Small intestine (tissue), 7 donors: Measurements from ENCODE around the gene EGFR. TPM values are rescaled to one million over a fixed set of nuclear protein-coding genes. Genes with fewer than 3 reads are reported as not detected.

Experiments used
- DNase-seq, 2 donors: peaks; one replicate each; pipeline versions ENCODE4 v3.0.0 to v3.0.0-alpha.2; 2013
- FAIRE-seq: peaks from 2 replicates; lab custom pipeline; 2012; peaks lifted over from hg19 to GRCh38; lab: Jason Lieb, UNC
- H3K27ac ChIP-seq, 3 donors: one replicate each; pipeline ENCODE4 v1.5.1; 2013; ENCODE audit warnings: low read length in 2 of 3, mild to moderate bottlenecking in 2 of 3, control low read depth in 1 of 3, inconsistent platforms in 1 of 3, low read depth in 1 of 3, moderate library complexity in 1 of 3
- H3K27me3 ChIP-seq, 3 donors: one replicate each; pipeline ENCODE4 v1.6.1; 2013; ENCODE audit warnings: low read length in 3 of 3, inconsistent platforms in 1 of 3; ENCODE audit not compliant: control insufficient read depth in 3 of 3, insufficient read depth in 3 of 3
- H3K36me3 ChIP-seq, 3 donors: one replicate each; pipeline ENCODE4 v1.6.1; 2013; ENCODE audit warnings: low read length in 3 of 3, inconsistent platforms in 1 of 3, low read depth in 1 of 3, mild to moderate bottlenecking in 1 of 3, moderate library complexity in 1 of 3; ENCODE audit not compliant: control insufficient read depth in 3 of 3, insufficient read depth in 2 of 3
- H3K4me1 ChIP-seq, 3 donors: one replicate each; pipeline ENCODE4 v1.6.1; 2013; ENCODE audit warnings: low read length in 2 of 3, inconsistent platforms in 1 of 3, low read depth in 1 of 3, mild to moderate bottlenecking in 1 of 3, moderate library complexity in 1 of 3; ENCODE audit not compliant: control insufficient read depth in 3 of 3, insufficient read depth in 2 of 3
- H3K4me3 ChIP-seq, 3 donors: one replicate each; pipeline ENCODE4 v1.5.1; 2013; ENCODE audit warnings: low read length in 3 of 3, control low read depth in 1 of 3, inconsistent platforms in 1 of 3, low read depth in 1 of 3, mild to moderate bottlenecking in 1 of 3, moderate library complexity in 1 of 3
- H3K9me3 ChIP-seq, 2 donors: one replicate each; pipeline ENCODE4 v1.6.1; 2013; ENCODE audit warnings: low read depth in 1 of 2, low read length in 1 of 2; ENCODE audit not compliant: control insufficient read depth in 2 of 2, insufficient read depth in 1 of 2
- WGBS, 3 donors: extraction: QIAGEN DNeasy Blood & Tissue Kit; methylation state at CpG; one replicate each; pipeline ENCODE4 v1.1.7; 2013; 5-methylcytosine and 5-hydroxymethylcytosine counted together
- polyA plus RNA-seq, 4 donors: library from polyadenylated mRNA; stranded (reverse) in 3 of 4; unstranded in 1 of 4; fragments of 200-250 nt in 3 of 4; fragments of 120-200 nt in 1 of 4; gene quantifications; one replicate each; pipeline versions ENCODE4 v1.2.1 to v1.2.3, GENCODE V29; 2013
- donor health status: healthy with polysubstance abuse.
- donor health status: control.
- donor health status: control.
- donor health status: Bipolar disorder and iron deficiency.
- donor health status: healthy.

EGFR gene
- polyA plus RNA-seq, 4 donors = 2.2 to 30.5 (median 6.0) TPM

- DNase-seq = peak; percentile 80 to 93
- no peaks in the 10 kb centered on the region for H3K36me3 ChIP-seq
- H3K27me3 ChIP-seq = peaks cover 0 to 6% (median 4%) of the 10 kb centered on the region in 3 donors
- peak overlapping the region in 2 of 3 donors; percentile 49 to 52 for H3K4me3 ChIP-seq
- peaks cover 0 to 13% (median 0%) of the 10 kb centered on the region in 3 donors for H3K4me1 ChIP-seq
- H3K27ac ChIP-seq = peak overlapping the region in 1 of 3 donors; percentile 8
- FAIRE-seq = no peak
- H3K9me3 ChIP-seq = no peaks in the 10 kb centered on the region
- 22% methylated on average over 42 to 43 of the region's 43 CpGs for WGBS, 3 donors
Observed at GRCh38 chr7:55255496-55256445, 237.0 kb downstream of the EGFR start.

GRCh38 chr7:55258631-55259030 lies 239.8 kb downstream of the EGFR start:
- WGBS, 3 donors = 77 to 86% (median 79%) methylated on average over 9 of the region's 9 CpGs
- DNase-seq = no peak
- Histone ChIP-seq H3K27ac (no peak overlapping the region), H3K36me3 (no peaks in the 10 kb centered on the region), H3K9me3 (no peaks in the 10 kb centered on the region), H3K27me3 (peaks cover 0 to 4% (median 3%) of the 10 kb centered on the region in 3 donors), H3K4me3 (no peak overlapping the region), H3K4me1 (peaks cover 0 to 12% (median 0%) of the 10 kb centered on the region in 3 donors)
- no peak for FAIRE-seq

GRCh38 chr7:55260171-55260570 lies 241.4 kb downstream of the EGFR start:
- 74 to 80% (median 76%) methylated on average over 8 to 9 of the region's 9 CpGs for WGBS, 3 donors

DNA sequence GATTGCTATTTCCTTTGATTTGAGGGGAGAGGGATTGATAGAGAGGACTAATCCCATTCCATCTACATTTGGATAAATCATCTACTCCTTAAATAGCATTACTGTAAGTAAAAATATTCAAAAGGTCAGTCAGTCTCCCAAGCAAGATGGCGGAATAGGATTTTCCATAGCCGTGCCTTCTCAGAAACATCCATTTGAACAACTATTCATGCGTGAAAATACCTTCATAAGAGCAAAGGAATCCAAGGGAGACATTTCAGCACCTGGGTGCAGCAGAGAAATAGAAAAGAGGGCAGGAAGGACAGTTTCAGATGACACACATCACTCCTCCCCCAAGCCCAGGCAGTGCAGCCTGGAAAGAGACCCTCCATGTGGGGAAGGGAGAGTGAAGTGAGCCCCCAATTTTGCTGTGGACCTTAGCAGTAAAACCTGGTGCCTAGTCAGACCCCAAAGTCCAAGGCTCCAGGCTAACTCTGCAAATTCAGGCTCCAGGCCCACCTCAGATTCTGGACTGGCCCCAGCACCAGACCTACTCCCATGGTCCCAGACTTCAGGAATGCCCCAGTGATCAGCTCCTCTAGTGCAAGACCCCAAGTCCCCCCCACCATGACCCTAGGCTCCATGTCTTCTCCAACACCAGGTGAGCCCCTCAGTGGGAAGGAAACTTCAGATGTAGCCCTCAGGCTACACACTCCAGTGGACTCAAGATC lies 242.0 kb downstream of the EGFR start:
- WGBS, 3 donors = 61 to 93% (median 61%) methylated on average over 3 of the region's 3 CpGs
- Histone ChIP-seq H3K9me3 (no peaks in the 10 kb centered on the region), H3K4me1 (peaks cover 0 to 1% (median 0%) of the 10 kb centered on the region in 3 donors), H3K4me3 (no peak overlapping the region), H3K27me3 (peaks cover 0 to 4% (median 0%) of the 10 kb centered on the region in 3 donors), H3K27ac (no peak overlapping the region), H3K36me3 (no peaks in the 10 kb centered on the region)
- FAIRE-seq (no peak), DNase-seq (no peak)

More at GRCh38 chr7:55260171-55260570, 241.4 kb downstream of the EGFR start:
- peaks cover 0 to 4% (median 0%) of the 10 kb centered on the region in 3 donors for H3K4me1 ChIP-seq
- H3K4me3 ChIP-seq = no peak overlapping the region
- no peak for FAIRE-seq
- H3K27me3 ChIP-seq = peaks cover 0 to 4% (median 0%) of the 10 kb centered on the region in 3 donors
- no peaks in the 10 kb centered on the region for H3K36me3 ChIP-seq
- no peak for DNase-seq
- no peaks in the 10 kb centered on the region for H3K9me3 ChIP-seq
- no peak overlapping the region for H3K27ac ChIP-seq
